ENCODE data around the gene PRKAG3. TPM values are rescaled to one million over a fixed set of nuclear protein-coding genes. Genes with fewer than 3 reads are reported as not detected.

Gene PRKAG3
- total and polyA plus RNA-seq, 4 donors = 0.08 TPM; not detected in 3

DNA sequence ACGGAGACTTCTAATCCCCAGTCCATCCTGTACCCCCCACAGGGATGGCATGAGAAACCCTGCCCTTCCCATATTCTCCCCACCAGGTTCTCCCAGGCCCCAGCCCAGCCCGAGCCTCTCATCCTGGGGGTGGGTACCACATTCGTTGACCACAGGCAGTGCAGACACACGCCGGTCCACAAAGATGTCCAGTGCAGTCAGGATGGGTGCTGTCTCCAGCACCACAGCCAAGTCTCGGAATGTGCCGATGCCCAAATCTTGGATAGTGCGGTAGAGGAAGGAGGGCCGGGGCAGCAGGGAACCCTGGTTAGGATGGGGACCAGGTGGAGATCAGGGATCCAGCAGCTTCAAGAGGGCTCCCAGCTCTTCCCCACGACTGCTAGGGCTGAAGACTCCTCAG is 4.8 kb downstream of the PRKAG3 start:
- WGBS = 82% methylated on average over 10 of the region's 10 CpGs
- Histone ChIP-seq H3K27me3 (ENCODE audit: control insufficient read depth in 4 of 4, insufficient read depth in 4 of 4, low read length in 3 of 4) (no peaks in the 10 kb centered on the region), H3K9ac (ENCODE audit: low read depth in 1 of 2, low read length in 2 of 2) (no peak overlapping the region), H3K27ac (ENCODE audit: low read depth in 1 of 2, low read length in 2 of 2) (no peak overlapping the region), H3K9me3 (ENCODE audit: control insufficient read depth in 4 of 4, low read length in 3 of 4) (no peaks in the 10 kb centered on the region), H3K4me3 (ENCODE audit: low read depth in 1 of 3, low read length in 3 of 3) (no peak overlapping the region), H3K36me3 (ENCODE audit: control insufficient read depth in 4 of 4, insufficient read depth in 3 of 4, low read depth in 1 of 4, low read length in 3 of 4) (peaks cover 0 to 3% (median 1%) of the 10 kb centered on the region in 4 donors), H3K4me1 (ENCODE audit: control insufficient read depth in 4 of 4, insufficient read depth in 4 of 4, low read length in 3 of 4) (no peaks in the 10 kb centered on the region)
- no peak for DNase-seq (ENCODE audit: low spot score)
- TF ChIP-seq HNF4G (IDR thresholded peaks at IDR 0.05) (no peak), YY1 (IDR thresholded peaks at IDR 0.05) (no peak)

DNA sequence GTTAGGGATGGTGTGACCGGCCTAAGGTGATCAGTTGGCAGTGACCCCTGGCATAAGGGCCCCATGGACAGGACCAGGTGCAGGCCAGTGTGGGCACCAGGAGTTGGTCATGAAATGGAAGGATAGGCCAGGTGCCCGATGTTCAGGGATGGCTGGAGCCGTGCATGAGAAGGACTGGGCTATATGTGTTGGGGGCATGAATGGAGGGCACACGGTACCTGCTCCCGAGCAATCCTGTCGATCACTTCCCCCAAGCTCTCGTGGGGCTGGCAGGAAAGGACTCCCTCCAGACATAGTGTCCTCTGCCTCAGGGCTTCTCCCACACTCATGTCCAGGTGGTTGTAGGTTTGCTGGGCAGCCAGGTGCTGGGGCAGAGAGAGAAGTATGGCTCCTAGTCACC is 7.6 kb downstream of the PRKAG3 start:
- no peak overlapping the region for H3K4me3 ChIP-seq (ENCODE audit: low read depth in 1 of 3, low read length in 3 of 3)
- H3K27ac ChIP-seq (ENCODE audit: low read depth in 1 of 2, low read length in 2 of 2) = no peak overlapping the region
- 89% methylated on average over 7 of the region's 7 CpGs for WGBS
- TF ChIP-seq YY1 (IDR thresholded peaks at IDR 0.05) = no peak
- TF ChIP-seq, protein P1, sequence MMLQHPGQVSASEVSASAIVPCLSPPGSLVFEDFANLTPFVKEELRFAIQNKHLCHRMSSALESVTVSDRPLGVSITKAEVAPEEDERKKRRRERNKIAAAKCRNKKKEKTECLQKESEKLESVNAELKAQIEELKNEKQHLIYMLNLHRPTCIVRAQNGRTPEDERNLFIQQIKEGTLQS (IDR thresholded peaks at IDR 0.05) = no peak
- no peak for TF ChIP-seq ZBTB33 (IDR thresholded peaks at IDR 0.05)
- TF ChIP-seq RAD21 (IDR thresholded peaks at IDR 0.05) = no peak
- TF ChIP-seq FOXA1 (IDR thresholded peaks at IDR 0.05) = no peak
- no peak for TF ChIP-seq SP1 (IDR thresholded peaks at IDR 0.05)
- no peak for TF ChIP-seq JUND (IDR thresholded peaks at IDR 0.05)
- TF ChIP-seq HNF4G (IDR thresholded peaks at IDR 0.05) = no peak
- TF ChIP-seq EGR1 (IDR thresholded peaks at IDR 0.05; ENCODE audit: low read depth in 2 of 2) = no peak
- no peak overlapping the region for H3K9ac ChIP-seq (ENCODE audit: low read depth in 1 of 2, low read length in 2 of 2)
- no peaks in the 10 kb centered on the region for H3K9me3 ChIP-seq (ENCODE audit: control insufficient read depth in 4 of 4, low read length in 3 of 4)
- H3K36me3 ChIP-seq (ENCODE audit: control insufficient read depth in 4 of 4, insufficient read depth in 3 of 4, low read depth in 1 of 4, low read length in 3 of 4) = peaks cover 3 to 12% (median 9%) of the 10 kb centered on the region in 4 donors
- H3K4me1 ChIP-seq (ENCODE audit: control insufficient read depth in 4 of 4, insufficient read depth in 4 of 4, low read length in 3 of 4) = no peaks in the 10 kb centered on the region
- no peak for DNase-seq (ENCODE audit: low spot score)
- no peaks in the 10 kb centered on the region for H3K27me3 ChIP-seq (ENCODE audit: control insufficient read depth in 4 of 4, insufficient read depth in 4 of 4, low read length in 3 of 4)

DNA sequence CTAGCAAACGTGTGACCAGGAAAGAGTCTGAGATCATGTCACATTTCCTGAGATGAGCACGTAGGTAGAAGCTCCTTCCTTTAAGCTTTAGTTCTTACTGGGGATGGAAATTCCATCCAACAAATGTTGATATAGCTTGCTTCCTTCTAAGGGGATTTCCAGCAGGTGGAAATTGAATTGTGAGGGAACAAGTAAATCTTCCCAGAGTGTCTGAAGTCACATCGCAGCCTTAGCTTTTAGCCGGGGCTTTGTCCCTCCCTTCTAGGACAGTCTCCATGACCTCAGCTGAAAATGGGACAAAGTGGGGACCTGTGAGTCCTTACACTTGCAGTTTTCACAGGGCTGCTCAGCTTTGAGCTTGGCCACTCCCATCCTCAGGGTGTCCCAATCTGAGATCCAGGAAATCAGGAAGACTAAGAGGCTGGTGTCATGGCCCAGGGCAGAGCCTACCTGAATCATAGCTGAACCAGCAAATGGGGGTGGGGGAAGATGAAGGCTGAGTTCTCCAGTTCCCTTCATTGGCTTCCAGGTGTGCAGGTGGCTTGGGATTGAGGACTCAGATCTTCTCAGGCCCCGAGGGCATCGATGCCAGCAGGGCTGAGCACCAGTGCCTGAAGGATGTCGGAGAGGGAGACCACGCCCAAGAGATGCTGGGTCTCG is 8.3 kb downstream of the PRKAG3 start:
- DNase-seq (ENCODE audit: low spot score) = no peak
- 88% methylated on average over 9 of the region's 9 CpGs for WGBS
- no peak for TF ChIP-seq FOXA1 (IDR thresholded peaks at IDR 0.05)
- no peak for TF ChIP-seq JUND (IDR thresholded peaks at IDR 0.05)
- TF ChIP-seq, protein P2, sequence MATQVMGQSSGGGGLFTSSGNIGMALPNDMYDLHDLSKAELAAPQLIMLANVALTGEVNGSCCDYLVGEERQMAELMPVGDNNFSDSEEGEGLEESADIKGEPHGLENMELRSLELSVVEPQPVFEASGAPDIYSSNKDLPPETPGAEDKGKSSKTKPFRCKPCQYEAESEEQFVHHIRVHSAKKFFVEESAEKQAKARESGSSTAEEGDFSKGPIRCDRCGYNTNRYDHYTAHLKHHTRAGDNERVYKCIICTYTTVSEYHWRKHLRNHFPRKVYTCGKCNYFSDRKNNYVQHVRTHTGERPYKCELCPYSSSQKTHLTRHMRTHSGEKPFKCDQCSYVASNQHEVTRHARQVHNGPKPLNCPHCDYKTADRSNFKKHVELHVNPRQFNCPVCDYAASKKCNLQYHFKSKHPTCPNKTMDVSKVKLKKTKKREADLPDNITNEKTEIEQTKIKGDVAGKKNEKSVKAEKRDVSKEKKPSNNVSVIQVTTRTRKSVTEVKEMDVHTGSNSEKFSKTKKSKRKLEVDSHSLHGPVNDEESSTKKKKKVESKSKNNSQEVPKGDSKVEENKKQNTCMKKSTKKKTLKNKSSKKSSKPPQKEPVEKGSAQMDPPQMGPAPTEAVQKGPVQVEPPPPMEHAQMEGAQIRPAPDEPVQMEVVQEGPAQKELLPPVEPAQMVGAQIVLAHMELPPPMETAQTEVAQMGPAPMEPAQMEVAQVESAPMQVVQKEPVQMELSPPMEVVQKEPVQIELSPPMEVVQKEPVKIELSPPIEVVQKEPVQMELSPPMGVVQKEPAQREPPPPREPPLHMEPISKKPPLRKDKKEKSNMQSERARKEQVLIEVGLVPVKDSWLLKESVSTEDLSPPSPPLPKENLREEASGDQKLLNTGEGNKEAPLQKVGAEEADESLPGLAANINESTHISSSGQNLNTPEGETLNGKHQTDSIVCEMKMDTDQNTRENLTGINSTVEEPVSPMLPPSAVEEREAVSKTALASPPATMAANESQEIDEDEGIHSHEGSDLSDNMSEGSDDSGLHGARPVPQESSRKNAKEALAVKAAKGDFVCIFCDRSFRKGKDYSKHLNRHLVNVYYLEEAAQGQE (IDR thresholded peaks at IDR 0.05) = no peak
- TF ChIP-seq, protein P3, sequence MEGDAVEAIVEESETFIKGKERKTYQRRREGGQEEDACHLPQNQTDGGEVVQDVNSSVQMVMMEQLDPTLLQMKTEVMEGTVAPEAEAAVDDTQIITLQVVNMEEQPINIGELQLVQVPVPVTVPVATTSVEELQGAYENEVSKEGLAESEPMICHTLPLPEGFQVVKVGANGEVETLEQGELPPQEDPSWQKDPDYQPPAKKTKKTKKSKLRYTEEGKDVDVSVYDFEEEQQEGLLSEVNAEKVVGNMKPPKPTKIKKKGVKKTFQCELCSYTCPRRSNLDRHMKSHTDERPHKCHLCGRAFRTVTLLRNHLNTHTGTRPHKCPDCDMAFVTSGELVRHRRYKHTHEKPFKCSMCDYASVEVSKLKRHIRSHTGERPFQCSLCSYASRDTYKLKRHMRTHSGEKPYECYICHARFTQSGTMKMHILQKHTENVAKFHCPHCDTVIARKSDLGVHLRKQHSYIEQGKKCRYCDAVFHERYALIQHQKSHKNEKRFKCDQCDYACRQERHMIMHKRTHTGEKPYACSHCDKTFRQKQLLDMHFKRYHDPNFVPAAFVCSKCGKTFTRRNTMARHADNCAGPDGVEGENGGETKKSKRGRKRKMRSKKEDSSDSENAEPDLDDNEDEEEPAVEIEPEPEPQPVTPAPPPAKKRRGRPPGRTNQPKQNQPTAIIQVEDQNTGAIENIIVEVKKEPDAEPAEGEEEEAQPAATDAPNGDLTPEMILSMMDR (IDR thresholded peaks at IDR 0.05; ENCODE audit: low read depth, low read length, missing input control) = no peak
- TF ChIP-seq FOXA2 (IDR thresholded peaks at IDR 0.05) = no peak
- TF ChIP-seq RAD21 (IDR thresholded peaks at IDR 0.05) = no peak
- TF ChIP-seq YY1 (IDR thresholded peaks at IDR 0.05) = no peak
- TF ChIP-seq, protein P1 (IDR thresholded peaks at IDR 0.05) = no peak
- TF ChIP-seq ZBTB33 (IDR thresholded peaks at IDR 0.05) = no peak
- no peak for TF ChIP-seq NR2F2 (IDR thresholded peaks at IDR 0.05)
- TF ChIP-seq HNF4A (conservative IDR thresholded peaks at IDR 0.05) = no peak
- TF ChIP-seq, protein P4, sequence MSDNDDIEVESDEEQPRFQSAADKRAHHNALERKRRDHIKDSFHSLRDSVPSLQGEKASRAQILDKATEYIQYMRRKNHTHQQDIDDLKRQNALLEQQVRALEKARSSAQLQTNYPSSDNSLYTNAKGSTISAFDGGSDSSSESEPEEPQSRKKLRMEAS (IDR thresholded peaks at IDR 0.05) = no peak
- TF ChIP-seq HNF4G (IDR thresholded peaks at IDR 0.05) = no peak
- TF ChIP-seq RXRA (IDR thresholded peaks at IDR 0.05) = no peak
- TF ChIP-seq GABPA (IDR thresholded peaks at IDR 0.05 in 1 of 2, conservative IDR thresholded peaks at IDR 0.05 in 1 of 2) = no peak

More for the DNA sequence above, 8.3 kb downstream of the PRKAG3 start:
- Histone ChIP-seq H3K36me3 (ENCODE audit: control insufficient read depth in 4 of 4, insufficient read depth in 3 of 4, low read depth in 1 of 4, low read length in 3 of 4) (peaks cover 3 to 19% (median 12%) of the 10 kb centered on the region in 4 donors), H3K4me3 (ENCODE audit: low read depth in 1 of 3, low read length in 3 of 3) (no peak overlapping the region), H3K9ac (ENCODE audit: low read depth in 1 of 2, low read length in 2 of 2) (no peak overlapping the region), H3K27me3 (ENCODE audit: control insufficient read depth in 4 of 4, insufficient read depth in 4 of 4, low read length in 3 of 4) (no peaks in the 10 kb centered on the region), H3K9me3 (ENCODE audit: control insufficient read depth in 4 of 4, low read length in 3 of 4) (no peaks in the 10 kb centered on the region), H3K4me1 (ENCODE audit: control insufficient read depth in 4 of 4, insufficient read depth in 4 of 4, low read length in 3 of 4) (no peaks in the 10 kb centered on the region), H3K27ac (ENCODE audit: low read depth in 1 of 2, low read length in 2 of 2) (no peak overlapping the region)
